ENCODE data around the gene ANKRD39. TPM values are rescaled to one million over a fixed set of nuclear protein-coding genes. Genes with fewer than 3 reads are reported as not detected.

Gene ANKRD39
- total and polyA plus RNA-seq, 9 of the 15 experiments (the other 6 are each of a cell fraction or from before 2014, with no cell fraction given) = 8.2 to 33.1 (median 23.8) TPM

DNA sequence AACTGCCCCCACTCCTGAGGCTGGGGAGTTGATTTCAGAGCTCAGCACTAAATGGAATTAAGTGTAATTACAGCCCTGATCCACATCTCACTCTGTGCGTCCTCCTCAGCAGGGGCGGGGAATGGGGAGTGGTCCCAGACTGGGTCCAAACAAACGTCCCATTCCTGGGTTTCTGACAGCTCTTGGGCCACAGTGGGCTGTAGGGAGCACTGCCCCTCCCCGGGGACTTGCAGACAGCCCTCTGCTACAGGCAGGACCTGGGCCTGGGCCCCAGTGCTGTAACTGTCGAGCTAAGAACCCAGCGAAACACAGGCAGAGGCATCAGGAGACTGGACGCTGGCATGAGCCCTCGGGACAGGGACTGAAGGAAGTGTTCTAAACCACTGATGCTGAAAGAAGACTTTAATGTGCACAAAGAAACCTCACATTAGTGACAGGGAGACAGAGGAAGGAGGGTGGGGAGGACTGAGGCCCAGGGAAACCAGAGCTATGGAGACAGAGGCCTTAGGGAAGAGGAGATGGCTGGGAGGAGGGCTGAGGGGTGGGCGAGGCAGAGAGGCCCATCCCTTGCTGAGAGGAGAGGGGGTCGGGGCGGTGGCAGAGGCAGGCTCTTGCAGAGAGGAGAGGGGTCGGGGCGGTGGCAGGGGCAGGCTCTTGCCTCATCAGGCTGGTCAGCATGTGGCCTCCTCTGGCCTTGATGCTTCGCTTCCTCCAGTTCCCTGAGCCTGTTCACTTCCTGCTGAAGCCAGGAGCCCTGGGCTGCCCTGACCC is 17.9 kb upstream of the ANKRD39 start (continued):
- TF ChIP-seq, protein P1, sequence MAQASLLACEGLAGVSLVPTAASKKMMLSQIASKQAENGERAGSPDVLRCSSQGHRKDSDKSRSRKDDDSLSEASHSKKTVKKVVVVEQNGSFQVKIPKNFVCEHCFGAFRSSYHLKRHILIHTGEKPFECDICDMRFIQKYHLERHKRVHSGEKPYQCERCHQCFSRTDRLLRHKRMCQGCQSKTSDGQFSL (CRISPR knock-in tag; IDR thresholded peaks at IDR 0.05) = 0 out of 2 replicates have a peak, but pooled peaks have one; percentile 56
- TF ChIP-seq, protein P1 (tag; IDR thresholded peaks at IDR 0.05) = no peak
- TF ChIP-seq PHB (CRISPR knock-in tag; IDR thresholded peaks at IDR 0.05) (0 out of 2 replicates have a peak, but pooled peaks have one; percentile 32), ZNF766 (CRISPR knock-in tag; conservative IDR thresholded peaks at IDR 0.05) (peak; percentile 79), LCOR (CRISPR knock-in tag; IDR thresholded peaks at IDR 0.05) (0 out of 2 replicates have a peak, but pooled peaks have one; percentile 21), POLR2G (IDR thresholded peaks at IDR 0.05; ENCODE audit: low read depth, low read length) (peak; percentile 67), ZNF717 (CRISPR knock-in tag; IDR thresholded peaks at IDR 0.05) (0 out of 2 replicates have a peak, but pooled peaks have one; percentile 37), ELF4 (CRISPR knock-in tag; IDR thresholded peaks at IDR 0.05) (0 out of 2 replicates have a peak, but pooled peaks have one; percentile 5), POLR2AphosphoS5 (IDR thresholded peaks at IDR 0.05; ENCODE audit: control insufficient read depth, insufficient read depth, low read depth, low read length) (no peak), ETV5 (CRISPR knock-in tag; IDR thresholded peaks at IDR 0.05; ENCODE audit: low read depth) (no peak), KLF10 (CRISPR knock-in tag; IDR thresholded peaks at IDR 0.05) (peak; percentile 78; the same call in 1 of the 2 replicates), ZNF224 (CRISPR knock-in tag; IDR thresholded peaks at IDR 0.05) (0 out of 2 replicates have a peak, but pooled peaks have one; percentile 13)
- TF ChIP-seq, protein P2, sequence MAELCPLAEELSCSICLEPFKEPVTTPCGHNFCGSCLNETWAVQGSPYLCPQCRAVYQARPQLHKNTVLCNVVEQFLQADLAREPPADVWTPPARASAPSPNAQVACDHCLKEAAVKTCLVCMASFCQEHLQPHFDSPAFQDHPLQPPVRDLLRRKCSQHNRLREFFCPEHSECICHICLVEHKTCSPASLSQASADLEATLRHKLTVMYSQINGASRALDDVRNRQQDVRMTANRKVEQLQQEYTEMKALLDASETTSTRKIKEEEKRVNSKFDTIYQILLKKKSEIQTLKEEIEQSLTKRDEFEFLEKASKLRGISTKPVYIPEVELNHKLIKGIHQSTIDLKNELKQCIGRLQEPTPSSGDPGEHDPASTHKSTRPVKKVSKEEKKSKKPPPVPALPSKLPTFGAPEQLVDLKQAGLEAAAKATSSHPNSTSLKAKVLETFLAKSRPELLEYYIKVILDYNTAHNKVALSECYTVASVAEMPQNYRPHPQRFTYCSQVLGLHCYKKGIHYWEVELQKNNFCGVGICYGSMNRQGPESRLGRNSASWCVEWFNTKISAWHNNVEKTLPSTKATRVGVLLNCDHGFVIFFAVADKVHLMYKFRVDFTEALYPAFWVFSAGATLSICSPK (IDR thresholded peaks at IDR 0.05; ENCODE audit: borderline replicate concordance) = no peak

All from K562 (cell line).